Measurements from ENCODE around the gene LENG8.

Gene LENG8

DNA sequence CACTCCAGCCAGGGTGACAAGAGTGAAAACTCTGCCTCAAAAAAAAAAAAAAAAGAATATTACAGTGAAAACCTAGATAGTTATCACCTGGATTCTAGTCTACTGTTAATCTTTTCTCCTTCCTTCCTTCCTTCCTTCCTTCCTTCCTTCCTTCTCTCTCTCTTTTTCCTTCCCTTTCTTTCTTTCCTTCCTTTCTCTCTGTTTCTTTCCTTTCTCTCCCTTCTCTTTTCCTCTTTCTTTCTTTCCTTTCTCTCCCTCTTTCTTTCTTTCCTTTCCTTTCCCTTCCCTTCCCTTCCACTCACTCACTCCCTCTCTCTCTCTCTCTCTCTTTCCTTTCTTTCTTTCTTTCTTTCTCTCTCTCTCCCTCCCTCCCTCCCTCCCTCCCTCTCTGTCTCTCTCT, 43.4 kb upstream of the LENG8 start:
- no peak for TF ChIP-seq EZH2 (IDR thresholded peaks at IDR 0.05; ENCODE audit: borderline replicate concordance, low read length)
- TF ChIP-seq, protein P1, sequence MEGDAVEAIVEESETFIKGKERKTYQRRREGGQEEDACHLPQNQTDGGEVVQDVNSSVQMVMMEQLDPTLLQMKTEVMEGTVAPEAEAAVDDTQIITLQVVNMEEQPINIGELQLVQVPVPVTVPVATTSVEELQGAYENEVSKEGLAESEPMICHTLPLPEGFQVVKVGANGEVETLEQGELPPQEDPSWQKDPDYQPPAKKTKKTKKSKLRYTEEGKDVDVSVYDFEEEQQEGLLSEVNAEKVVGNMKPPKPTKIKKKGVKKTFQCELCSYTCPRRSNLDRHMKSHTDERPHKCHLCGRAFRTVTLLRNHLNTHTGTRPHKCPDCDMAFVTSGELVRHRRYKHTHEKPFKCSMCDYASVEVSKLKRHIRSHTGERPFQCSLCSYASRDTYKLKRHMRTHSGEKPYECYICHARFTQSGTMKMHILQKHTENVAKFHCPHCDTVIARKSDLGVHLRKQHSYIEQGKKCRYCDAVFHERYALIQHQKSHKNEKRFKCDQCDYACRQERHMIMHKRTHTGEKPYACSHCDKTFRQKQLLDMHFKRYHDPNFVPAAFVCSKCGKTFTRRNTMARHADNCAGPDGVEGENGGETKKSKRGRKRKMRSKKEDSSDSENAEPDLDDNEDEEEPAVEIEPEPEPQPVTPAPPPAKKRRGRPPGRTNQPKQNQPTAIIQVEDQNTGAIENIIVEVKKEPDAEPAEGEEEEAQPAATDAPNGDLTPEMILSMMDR (IDR thresholded peaks at IDR 0.05; ENCODE audit: low read length) = no peak

DNA sequence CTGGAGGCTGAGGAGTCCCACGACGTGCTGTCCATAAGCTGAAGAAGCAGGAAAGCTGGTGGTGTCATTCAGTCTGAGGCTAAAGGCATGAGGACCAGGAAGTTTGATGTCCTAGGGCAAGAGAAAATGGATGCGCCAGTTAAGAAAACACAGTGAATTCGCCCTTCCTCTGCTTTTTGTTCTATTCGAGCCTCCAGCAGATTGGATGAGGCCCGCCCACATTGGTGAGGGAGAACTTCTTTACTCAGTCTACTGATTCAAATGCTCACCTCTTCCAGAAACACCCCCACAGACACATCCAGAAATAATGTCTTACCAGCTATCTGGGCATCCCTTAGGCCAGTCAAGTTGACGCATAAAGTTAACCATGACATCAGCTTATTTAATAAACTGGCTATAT, 41.2 kb upstream of the LENG8 start:
- no peaks in the 10 kb centered on the region for H4K20me1 ChIP-seq (ENCODE audit: insufficient read depth, low read length)
- no peaks in the 10 kb centered on the region for H3K79me2 ChIP-seq (ENCODE audit: insufficient read depth, low read length)
- no peaks in the 10 kb centered on the region for H3K9me2 ChIP-seq (ENCODE audit: low read depth, low read length)
- no peak overlapping the region for H3K27ac ChIP-seq (ENCODE audit: low read depth, low read length, poor library complexity, severe bottlenecking)
- no peak overlapping the region for H3K9ac ChIP-seq (ENCODE audit: low read length)
- no peak overlapping the region for H3K4me3 ChIP-seq (ENCODE audit: low read depth, low read length, poor library complexity, severe bottlenecking)
- H2AFZ ChIP-seq (ENCODE audit: low read length) = no peak overlapping the region
- H3K27me3 ChIP-seq (ENCODE audit: insufficient read depth, low read length) = no peaks in the 10 kb centered on the region
- no peak overlapping the region for H3K4me2 ChIP-seq (ENCODE audit: low read length)
- no peaks in the 10 kb centered on the region for H3K4me1 ChIP-seq (ENCODE audit: insufficient read depth, low read length, severe bottlenecking)
- H3K9me3 ChIP-seq (ENCODE audit: low read length) = no peaks in the 10 kb centered on the region
- 0 out of 2 replicates have a peak, but pooled peaks cover 3% of the 10 kb centered on the region for H3F3A ChIP-seq (ENCODE audit: insufficient read depth, low read length)
- H3K36me3 ChIP-seq (ENCODE audit: insufficient read depth, low read length) = no peaks in the 10 kb centered on the region
- TF ChIP-seq EZH2 (IDR thresholded peaks at IDR 0.05; ENCODE audit: borderline replicate concordance, low read length) = no peak
- TF ChIP-seq, protein P1 (IDR thresholded peaks at IDR 0.05; ENCODE audit: low read length) = no peak

More for the DNA sequence above, 43.4 kb upstream of the LENG8 start:
- Histone ChIP-seq H3K4me2 (ENCODE audit: low read length) (no peak overlapping the region), H3K36me3 (ENCODE audit: insufficient read depth, low read length) (no peaks in the 10 kb centered on the region), H3F3A (ENCODE audit: insufficient read depth, low read length) (0 out of 2 replicates have a peak, but pooled peaks cover 3% of the 10 kb centered on the region), H4K20me1 (ENCODE audit: insufficient read depth, low read length) (no peaks in the 10 kb centered on the region), H3K27me3 (ENCODE audit: insufficient read depth, low read length) (no peaks in the 10 kb centered on the region), H3K79me2 (ENCODE audit: insufficient read depth, low read length) (no peaks in the 10 kb centered on the region), H3K4me1 (ENCODE audit: insufficient read depth, low read length, severe bottlenecking) (no peaks in the 10 kb centered on the region), H3K9me3 (ENCODE audit: low read length) (no peaks in the 10 kb centered on the region), H2AFZ (ENCODE audit: low read length) (no peak overlapping the region), H3K27ac (ENCODE audit: low read depth, low read length, poor library complexity, severe bottlenecking) (no peak overlapping the region), H3K9ac (ENCODE audit: low read length) (no peak overlapping the region), H3K9me2 (ENCODE audit: low read depth, low read length) (no peaks in the 10 kb centered on the region), H3K4me3 (ENCODE audit: low read depth, low read length, poor library complexity, severe bottlenecking) (no peak overlapping the region)

- Histone ChIP-seq H2AFZ (ENCODE audit: low read length) (no peak overlapping the region), H3K4me2 (ENCODE audit: low read length) (no peak overlapping the region), H3F3A (ENCODE audit: insufficient read depth, low read length) (0 out of 2 replicates have a peak, but pooled peaks cover 3% of the 10 kb centered on the region), H3K9ac (ENCODE audit: low read length) (no peak overlapping the region), H3K9me2 (ENCODE audit: low read depth, low read length) (no peaks in the 10 kb centered on the region), H3K79me2 (ENCODE audit: insufficient read depth, low read length) (no peaks in the 10 kb centered on the region), H3K4me3 (ENCODE audit: low read depth, low read length, poor library complexity, severe bottlenecking) (no peak overlapping the region), H4K20me1 (ENCODE audit: insufficient read depth, low read length) (no peaks in the 10 kb centered on the region), H3K27ac (ENCODE audit: low read depth, low read length, poor library complexity, severe bottlenecking) (no peak overlapping the region), H3K36me3 (ENCODE audit: insufficient read depth, low read length) (no peaks in the 10 kb centered on the region), H3K4me1 (ENCODE audit: insufficient read depth, low read length, severe bottlenecking) (no peaks in the 10 kb centered on the region), H3K27me3 (ENCODE audit: insufficient read depth, low read length) (no peaks in the 10 kb centered on the region), H3K9me3 (ENCODE audit: low read length) (no peaks in the 10 kb centered on the region)
- no peak for TF ChIP-seq EZH2 (IDR thresholded peaks at IDR 0.05; ENCODE audit: borderline replicate concordance, low read length)
- TF ChIP-seq, protein P1 (IDR thresholded peaks at IDR 0.05; ENCODE audit: low read length) = no peak
These were observed 40.5 kb upstream of the LENG8 start for GRCh38 chr19:54408456-54409026.
